HCT116 (cell line): Measurements from ENCODE around the gene UBL4B. TPM values are rescaled to one million over a fixed set of nuclear protein-coding genes. Genes with fewer than 3 reads are reported as not detected.

Experiments used
- ATAC-seq: fragments of 200-7000 bp; cut with Tn5 transposase; 2 replicates; pipeline ENCODE4 v1.9.1; 2020; ENCODE audit warnings: mild to moderate bottlenecking, moderate library complexity
- BruUV-seq: library from RNA; stranded (reverse); fragments of 400-500 nt; replicated peaks from 2 replicates; lab custom pipeline; 2021; lab: Mats Ljungman, UMichigan
- CTCF ChIA-PET: fragments of 300-600 bp; sonication (Branson Sonifier 250); formaldehyde crosslinking; loops from one replicate; lab custom pipeline; 2021; ENCODE audit warnings: antibody characterized with exemption; lab: Charles Lee
- POLR2A ChIA-PET: fragments of 300-600, 350-600 bp; sonication (Branson Sonifier 250); formaldehyde crosslinking; loops from one replicate; lab custom pipeline; 2021; ENCODE audit warnings: antibody characterized with exemption; lab: Charles Lee
- RAD21 ChIA-PET, 2 experiments: fragments of 300-600 bp; sonication (Branson Sonifier 250); formaldehyde crosslinking; loops; one replicate each; lab custom pipeline; 2023; ENCODE audit warnings: low total read pairs in 2 of 2; ENCODE audit not compliant: uncharacterized antibody in 2 of 2, unreplicated experiment in 2 of 2, low non-redundant PET in 1 of 2; lab: Charles Lee
- DNase-seq: peaks from one replicate; pipeline ENCODE4 v3.0.0-alpha.2; 2010; ENCODE audit warnings: low read depth, low spot score
- H2AFZ ChIP-seq: fragments of 200-600 bp; shearing (Covaris generic), sonication (generic); 2 replicates; pipeline ENCODE4 v1.6.1; 2017; ENCODE audit warnings: low read depth, mixed run types, mixed read lengths, antibody characterized with exemption, low read length; ENCODE audit not compliant: poor library complexity, severe bottlenecking
- H3K27ac ChIP-seq: 2 replicates; pipeline ENCODE4 v1.5.1; 2012; ENCODE audit warnings: low read depth, low read length
- H3K27me3 ChIP-seq: fragments of 200-600 bp; sonication (generic); 2 replicates; pipeline ENCODE4 v1.6.1; 2016; ENCODE audit warnings: mixed run types, low read length, mixed read lengths; ENCODE audit not compliant: insufficient read depth
- H3K36me3 ChIP-seq, 2 experiments: fragments of 200-500 bp in 1 of 2; fragments of 200-600 bp in 1 of 2; sonication (Bioruptor generic) in 1 of 2; sonication (generic) in 1 of 2; 2 replicates each; pipeline versions ENCODE4 v1.5.1 to v1.6.1; 2014 to 2016; ENCODE audit warnings: low read length in 2 of 2, inconsistent platforms in 1 of 2, mixed read lengths in 1 of 2, mixed run types in 1 of 2; ENCODE audit not compliant: insufficient read depth in 2 of 2, control insufficient read depth in 1 of 2
- H3K4me1 ChIP-seq, 2 experiments: fragments of 200-600 bp in 1 of 2; sonication (generic) in 1 of 2; 2 replicates each; pipeline versions ENCODE4 v1.5.1 to v1.6.1; 2012 to 2017; ENCODE audit warnings: low read length in 2 of 2, inconsistent platforms in 1 of 2, mild to moderate bottlenecking in 1 of 2, mixed read lengths in 1 of 2, mixed run types in 1 of 2, moderate library complexity in 1 of 2; ENCODE audit not compliant: insufficient read depth in 2 of 2, control insufficient read depth in 1 of 2
- H3K4me2 ChIP-seq: fragments of 200-600 bp; sonication (generic); 2 replicates; pipeline ENCODE4 v1.6.1; 2017; ENCODE audit warnings: mixed run types, low read length, mixed read lengths
- H3K4me3 ChIP-seq, 2 experiments: fragments of 200-600 bp in 1 of 2; sonication (generic) in 1 of 2; replicated peaks in 1 of 2; 2 replicates each; pipeline ENCODE4 v1.5.1; 2011 to 2016; ENCODE audit warnings: low read length in 2 of 2, control low read depth in 1 of 2, low read depth in 1 of 2, mild to moderate bottlenecking in 1 of 2, mixed read lengths in 1 of 2, mixed run types in 1 of 2
- H3K79me2 ChIP-seq: fragments of 200-600 bp; sonication (generic); 2 replicates; pipeline ENCODE4 v1.6.1; 2017; ENCODE audit warnings: mild to moderate bottlenecking, mixed run types, low read length, moderate library complexity, mixed read lengths; ENCODE audit not compliant: insufficient read depth
- H3K9ac ChIP-seq: fragments of 200-600 bp; sonication (generic); 2 replicates; pipeline ENCODE4 v1.6.1; 2016; ENCODE audit warnings: low read length, mixed read lengths
- H3K9me2 ChIP-seq: fragments of 200-600 bp; sonication (generic), shearing (Covaris generic); 2 replicates; pipeline ENCODE4 v1.6.1; 2017; ENCODE audit warnings: mixed run types, mild to moderate bottlenecking, moderate library complexity; ENCODE audit not compliant: insufficient read depth
- H3K9me3 ChIP-seq, 2 experiments: fragments of 200-500 bp in 1 of 2; fragments of 200-600 bp in 1 of 2; sonication (Bioruptor generic) in 1 of 2; sonication (generic) in 1 of 2; 2 replicates each; pipeline ENCODE4 v1.6.1; 2014 to 2017; ENCODE audit warnings: low read length in 2 of 2, mixed read lengths in 2 of 2, inconsistent platforms in 1 of 2, low read depth in 1 of 2, mild to moderate bottlenecking in 1 of 2, mixed run types in 1 of 2, moderate library complexity in 1 of 2; ENCODE audit not compliant: control insufficient read depth in 1 of 2, insufficient read depth in 1 of 2
- H4K20me1 ChIP-seq: fragments of 200-600 bp; sonication (generic), shearing (Covaris generic); 2 replicates; pipeline ENCODE4 v1.6.1; 2017; ENCODE audit warnings: mixed run types, mild to moderate bottlenecking, moderate library complexity; ENCODE audit not compliant: insufficient read depth
- CEBPB ChIP-seq: IDR thresholded peaks from 2 replicates; pipeline ENCODE4 v1.6.1; 2012; ENCODE audit warnings: low read depth
- SP1 ChIP-seq: IDR thresholded peaks from 2 replicates; pipeline ENCODE4 v1.6.1; 2012; ENCODE audit warnings: low read depth
- intact Hi-C: fragments of 100-400 bp; cut with micrococcal nuclease; formaldehyde crosslinking; loops from 2 replicates; pipeline ENCODE4 v1.10.0; 2022
- total RNA-seq: library from RNA; stranded (reverse); gene quantifications from one replicate; pipeline ENCODE4 v1.2.1, GENCODE V29; 2021; ENCODE audit not compliant: unreplicated experiment
- TF ChIP-seq, protein P1 (sequence below): IDR thresholded peaks from 2 replicates; pipeline ENCODE4 v1.6.1; 2012
- TF ChIP-seq, protein P2 (sequence below), 3 experiments: fragments of 200-600 bp in 1 of 3; sonication (generic) in 1 of 3; IDR thresholded peaks in 2 of 3; conservative IDR thresholded peaks in 1 of 3; 2 replicates each; pipeline ENCODE4 v1.5.1; 2012 to 2017; ENCODE audit warnings: low read depth in 2 of 3, low read length in 2 of 3, antibody characterized with exemption in 1 of 3, borderline replicate concordance in 1 of 3, control low read depth in 1 of 3, mild to moderate bottlenecking in 1 of 3, mixed read lengths in 1 of 3, mixed run types in 1 of 3, moderate library complexity in 1 of 3; ENCODE audit not compliant: insufficient read depth in 1 of 3

UBL4B gene
- total RNA-seq, 1 experiment from 2014 or later, result 0.57 TPM

DNA sequence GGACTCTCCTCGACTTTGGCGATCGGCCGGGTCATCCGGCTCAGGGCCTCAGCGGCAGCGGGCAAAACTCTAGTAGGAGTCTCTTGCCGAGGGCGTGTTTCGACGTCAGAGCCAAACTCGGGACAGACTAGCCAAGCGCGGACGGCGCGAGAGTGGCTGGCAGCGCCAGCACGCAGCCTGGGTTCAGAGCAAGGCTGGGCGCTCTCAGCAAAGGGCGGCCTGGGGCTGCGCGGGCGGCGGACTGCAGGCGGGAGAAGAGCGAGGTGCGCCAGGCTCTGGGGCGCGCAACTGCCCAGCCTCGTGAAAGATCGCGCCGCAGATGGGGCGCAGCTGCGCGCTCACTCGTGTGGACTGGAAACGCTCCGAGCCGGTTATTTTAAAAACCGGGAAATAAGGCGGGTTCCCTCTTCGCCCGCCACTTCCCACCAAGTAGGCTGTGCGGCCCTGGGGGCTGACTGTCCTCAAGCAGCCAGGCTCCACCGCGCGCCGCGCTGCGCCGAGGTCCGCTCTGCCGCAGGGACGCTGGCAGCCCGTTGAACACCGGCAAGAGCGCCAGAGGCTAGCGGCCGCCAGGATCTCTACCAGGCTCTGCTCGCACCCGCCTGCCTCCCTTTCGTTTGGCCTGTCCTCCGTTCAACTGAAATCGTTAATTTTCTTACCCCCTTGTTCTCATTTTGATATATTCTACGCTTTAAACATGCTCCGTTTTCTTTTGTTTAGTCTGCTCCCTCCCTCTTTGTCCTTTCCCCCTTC, 44.2 kb upstream of the UBL4B start:
- Histone ChIP-seq H3K36me3 (no peaks in the 10 kb centered on the region), H3K27me3 (no peaks in the 10 kb centered on the region), H3K9me3 (no peaks in the 10 kb centered on the region), H3K4me3 (no peak overlapping the region), H2AFZ (no peak overlapping the region), H3K27ac (no peak overlapping the region), H3K79me2 (no peaks in the 10 kb centered on the region), H4K20me1 (no peaks in the 10 kb centered on the region)
- RAD21 ChIA-PET, result no interaction called here
- DNase-seq, result no peak
- TF ChIP-seq CEBPB (no peak), SP1 (no peak)
- TF ChIP-seq, protein P1, sequence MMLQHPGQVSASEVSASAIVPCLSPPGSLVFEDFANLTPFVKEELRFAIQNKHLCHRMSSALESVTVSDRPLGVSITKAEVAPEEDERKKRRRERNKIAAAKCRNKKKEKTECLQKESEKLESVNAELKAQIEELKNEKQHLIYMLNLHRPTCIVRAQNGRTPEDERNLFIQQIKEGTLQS, result no peak
- TF ChIP-seq, protein P2, sequence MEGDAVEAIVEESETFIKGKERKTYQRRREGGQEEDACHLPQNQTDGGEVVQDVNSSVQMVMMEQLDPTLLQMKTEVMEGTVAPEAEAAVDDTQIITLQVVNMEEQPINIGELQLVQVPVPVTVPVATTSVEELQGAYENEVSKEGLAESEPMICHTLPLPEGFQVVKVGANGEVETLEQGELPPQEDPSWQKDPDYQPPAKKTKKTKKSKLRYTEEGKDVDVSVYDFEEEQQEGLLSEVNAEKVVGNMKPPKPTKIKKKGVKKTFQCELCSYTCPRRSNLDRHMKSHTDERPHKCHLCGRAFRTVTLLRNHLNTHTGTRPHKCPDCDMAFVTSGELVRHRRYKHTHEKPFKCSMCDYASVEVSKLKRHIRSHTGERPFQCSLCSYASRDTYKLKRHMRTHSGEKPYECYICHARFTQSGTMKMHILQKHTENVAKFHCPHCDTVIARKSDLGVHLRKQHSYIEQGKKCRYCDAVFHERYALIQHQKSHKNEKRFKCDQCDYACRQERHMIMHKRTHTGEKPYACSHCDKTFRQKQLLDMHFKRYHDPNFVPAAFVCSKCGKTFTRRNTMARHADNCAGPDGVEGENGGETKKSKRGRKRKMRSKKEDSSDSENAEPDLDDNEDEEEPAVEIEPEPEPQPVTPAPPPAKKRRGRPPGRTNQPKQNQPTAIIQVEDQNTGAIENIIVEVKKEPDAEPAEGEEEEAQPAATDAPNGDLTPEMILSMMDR (IDR thresholded peaks at IDR 0.05 in 2 of 3, conservative IDR thresholded peaks at IDR 0.05 in 1 of 3; ENCODE audit: borderline replicate concordance in 1 of 3, insufficient read depth in 1 of 3, low read depth in 2 of 3, low read length in 2 of 3), result no peak
- TF ChIP-seq, all 23 proteins: peak for 0
- H3K4me2 ChIP-seq, result no peak overlapping the region
- no peaks in the 10 kb centered on the region for H3K9me2 ChIP-seq
- no TSS peak for BruUV-seq
- no peaks in the 10 kb centered on the region for H3K4me1 ChIP-seq
- POLR2A ChIA-PET, result no interaction called here
- ATAC-seq, result no peak
- intact Hi-C loops, result no loop called here
- no peak overlapping the region for H3K9ac ChIP-seq
- CTCF ChIA-PET, result interaction anchor here (1.8 kb wide), 1 partner anchor 20 kb away, joined by 4 read pairs; no protein-coding TSS in a partner anchor
